CD4-positive, CD25-positive, alpha-beta regulatory T cell (primary cell): ENCODE results near the gene YWHAG. TPM values are rescaled to one million over a fixed set of nuclear protein-coding genes. Genes with fewer than 3 reads are reported as not detected.
"Not testable (repeated sequence)": the region's sequence is repeated elsewhere in the genome, so short reads cannot be mapped to it uniquely, and the experiment has no call there.

Experiments
- ATAC-seq, 2 donors: fragments of 150-1000 bp; cut with Tn5 transposase; one replicate each; pipeline ENCODE4 v1.10.0; 2021; ENCODE audit warnings: low read depth in 2 of 2, moderate number of reproducible peaks in 2 of 2, moderate library complexity in 1 of 2
- DNase-seq, 3 donors: peaks; one replicate each; pipeline versions ENCODE4 v3.0.0 to v3.0.0-alpha.2; 2012 to 2022; ENCODE audit warnings: mixed read lengths in 1 of 3
- H3K27ac ChIP-seq: one replicate; pipeline ENCODE4 v1.7.0; 2013; ENCODE audit warnings: mild to moderate bottlenecking, low read length; ENCODE audit not compliant: insufficient read depth, poor library complexity, severe bottlenecking
- H3K27me3 ChIP-seq: one replicate; pipeline ENCODE4 v1.7.0; 2013; ENCODE audit warnings: low read length; ENCODE audit not compliant: control insufficient read depth, insufficient read depth
- H3K36me3 ChIP-seq: one replicate; pipeline ENCODE4 v1.7.0; 2013; ENCODE audit warnings: mild to moderate bottlenecking, low read length, moderate library complexity; ENCODE audit not compliant: control insufficient read depth, insufficient read depth
- H3K4me1 ChIP-seq: 2 replicates; pipeline ENCODE4 v1.7.0; 2013; ENCODE audit warnings: mild to moderate bottlenecking, low read length; ENCODE audit not compliant: insufficient read depth, control insufficient read depth, poor library complexity, severe bottlenecking
- H3K4me3 ChIP-seq: one replicate; pipeline ENCODE4 v1.7.0; 2013; ENCODE audit warnings: low read depth, mild to moderate bottlenecking, low read length, moderate library complexity
- H3K9me3 ChIP-seq, 2 experiments: 1 replicate in 1 of 2; 2 replicates in 1 of 2; pipeline ENCODE4 v1.7.0; 2013; ENCODE audit warnings: low read length in 2 of 2, mild to moderate bottlenecking in 1 of 2, moderate library complexity in 1 of 2; ENCODE audit not compliant: control insufficient read depth in 2 of 2
- H3K27ac Mint-ChIP-seq, 3 donors: one replicate each; pipeline ENCODE4 v1.8.0; 2020 to 2022; ENCODE audit warnings: mild to moderate bottlenecking in 3 of 3, mixed read lengths in 3 of 3, moderate library complexity in 2 of 3
- H3K27me3 Mint-ChIP-seq: one replicate; pipeline ENCODE4 v1.8.0; 2022; ENCODE audit warnings: mild to moderate bottlenecking, mixed read lengths
- H3K36me3 Mint-ChIP-seq: one replicate; pipeline ENCODE4 v1.8.0; 2020; ENCODE audit warnings: mixed read lengths
- H3K4me1 Mint-ChIP-seq, 4 donors: one replicate each; pipeline ENCODE4 v1.8.0; 2020 to 2022; ENCODE audit warnings: mixed read lengths in 4 of 4, mild to moderate bottlenecking in 1 of 4
- H3K4me3 Mint-ChIP-seq, 4 donors: one replicate each; pipeline ENCODE4 v1.8.0; 2020 to 2022; ENCODE audit warnings: mild to moderate bottlenecking in 4 of 4, mixed read lengths in 4 of 4, moderate library complexity in 3 of 4
- H3K9me3 Mint-ChIP-seq, 7 donors: one replicate each; pipeline ENCODE4 v1.8.0; 2020 to 2022; ENCODE audit warnings: mixed read lengths in 7 of 7, mild to moderate bottlenecking in 3 of 7, moderate library complexity in 2 of 7
- polyA plus RNA-seq, 4 donors: library from polyadenylated mRNA; unstranded; fragments of 300-500 nt; fragmentation: Illumina TruSeq; gene quantifications; one replicate each; pipeline ENCODE4 v1.2.3, GENCODE V29; 2021
- total RNA-seq: library from RNA; stranded (reverse); gene quantifications from one replicate; pipeline ENCODE4 v1.2.3, GENCODE V29; 2022

YWHAG gene
- total and polyA plus RNA-seq, 5 donors from 2014 or later = 1.7 to 36.6 (median 2.2) TPM

GRCh38 chr7:76397409-76398183 lies 38.8 kb upstream of the YWHAG start:
- Histone ChIP-seq H3K9me3 (no peaks in the 10 kb centered on the region), H3K27me3 (no peaks in the 10 kb centered on the region), H3K4me3 (peak overlapping the region; percentile 52), H3K36me3 (no peaks in the 10 kb centered on the region), H3K4me1 (peaks cover 24% of the 10 kb centered on the region), H3K27ac (no peak overlapping the region)
- H3K27me3 Mint-ChIP-seq = peaks cover 6% of the 10 kb centered on the region
- H3K9me3 Mint-ChIP-seq = no peaks in the 10 kb centered on the region
- H3K4me1 Mint-ChIP-seq = peaks cover 2 to 23% (median 7%) of the 10 kb centered on the region in 4 donors
- ATAC-seq = peak; percentile 40 to 44
- H3K27ac Mint-ChIP-seq = peak overlapping the region in 1 of 3 donors; percentile 65
- peak; percentile 69 to 83 (median 71) for DNase-seq
- H3K4me3 Mint-ChIP-seq = peak overlapping the region; percentile 74 to 86 (median 78)
- H3K36me3 Mint-ChIP-seq = no peaks in the 10 kb centered on the region

DNA sequence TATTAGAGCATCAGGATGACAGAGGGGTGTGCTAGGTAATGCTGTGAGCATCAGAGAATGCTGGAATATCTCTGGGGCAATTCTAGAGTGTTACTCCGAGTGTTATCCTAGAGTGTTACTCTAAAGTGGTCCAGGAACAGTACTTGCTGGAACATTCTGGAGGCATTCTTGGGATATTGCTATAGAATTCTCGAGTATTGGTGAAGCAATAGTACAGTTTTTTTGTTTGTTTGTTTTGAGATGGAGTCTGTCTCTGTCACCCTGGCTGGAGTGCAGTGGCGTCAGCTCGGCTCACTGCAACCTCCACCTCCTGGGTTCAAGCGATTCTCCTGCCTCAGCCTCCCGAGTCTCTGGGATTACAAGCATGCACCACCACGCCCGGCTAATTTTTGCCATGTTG lies 38.1 kb upstream of the YWHAG start:
- no peak for ATAC-seq
- Histone ChIP-seq H3K9me3 (no peaks in the 10 kb centered on the region), H3K27me3 (no peaks in the 10 kb centered on the region), H3K4me1 (peaks cover 26% of the 10 kb centered on the region), H3K36me3 (no peaks in the 10 kb centered on the region), H3K4me3 (peak overlapping the region; percentile 52), H3K27ac (no peak overlapping the region)
- no peaks in the 10 kb centered on the region for H3K9me3 Mint-ChIP-seq
- H3K36me3 Mint-ChIP-seq = no peaks in the 10 kb centered on the region
- no peak overlapping the region for H3K27ac Mint-ChIP-seq
- peak overlapping the region in 3 of 4 donors; percentile 35 to 82 (median 73) for H3K4me3 Mint-ChIP-seq
- H3K4me1 Mint-ChIP-seq = peaks cover 2 to 30% (median 9%) of the 10 kb centered on the region in 4 donors
- peaks cover 6% of the 10 kb centered on the region for H3K27me3 Mint-ChIP-seq
- no peak for DNase-seq

DNA sequence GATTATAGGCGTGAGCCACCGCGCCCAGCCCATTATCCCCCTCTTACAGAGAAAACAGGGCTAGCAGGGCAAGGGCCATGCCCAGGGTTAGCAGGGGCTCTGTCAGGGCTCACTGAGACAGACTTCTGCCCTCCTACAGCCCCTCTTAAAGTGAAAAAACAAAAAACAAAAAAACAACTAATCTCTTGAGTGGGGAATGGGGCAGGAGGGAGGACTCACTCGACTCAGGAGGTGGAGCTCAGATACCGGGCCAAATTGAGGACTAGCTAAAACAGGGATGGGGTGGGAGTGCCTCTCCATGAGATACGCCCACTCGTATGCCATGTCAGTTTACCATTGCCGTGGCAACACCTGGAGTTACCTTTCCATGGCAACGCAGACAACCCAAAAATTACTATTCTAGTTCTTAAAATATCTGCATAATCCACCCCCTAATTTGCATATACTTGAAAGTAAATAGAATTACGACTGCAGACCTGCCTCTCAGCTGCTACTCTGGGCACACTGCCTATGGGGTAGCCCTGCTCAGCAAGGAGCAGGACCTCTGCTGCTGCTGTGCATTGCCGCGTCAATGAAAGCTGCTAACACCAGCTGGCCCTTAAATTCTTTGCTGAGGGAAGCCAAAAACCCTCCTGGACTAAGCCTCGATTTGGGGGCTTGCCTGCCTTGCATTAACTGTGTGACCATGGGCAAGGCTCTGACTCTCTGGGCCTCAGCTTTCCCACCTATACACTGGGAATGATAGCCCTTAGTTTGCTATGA lies 37.4 kb upstream of the YWHAG start:
- no peak overlapping the region for H3K4me3 ChIP-seq
- H3K36me3 Mint-ChIP-seq = no peaks in the 10 kb centered on the region
- DNase-seq = no peak
- no peaks in the 10 kb centered on the region for H3K9me3 ChIP-seq
- peaks cover 2 to 30% (median 9%) of the 10 kb centered on the region in 4 donors for H3K4me1 Mint-ChIP-seq
- no peaks in the 10 kb centered on the region for H3K27me3 ChIP-seq
- no peaks in the 10 kb centered on the region for H3K36me3 ChIP-seq
- peak overlapping the region in 3 of 4 donors; percentile 22 to 52 (median 35) for H3K4me3 Mint-ChIP-seq
- no peaks in the 10 kb centered on the region for H3K9me3 Mint-ChIP-seq
- H3K27ac ChIP-seq = no peak overlapping the region
- H3K27me3 Mint-ChIP-seq = peaks cover 8% of the 10 kb centered on the region
- H3K27ac Mint-ChIP-seq = no peak overlapping the region
- peaks cover 26% of the 10 kb centered on the region for H3K4me1 ChIP-seq
- no peak for ATAC-seq

DNA sequence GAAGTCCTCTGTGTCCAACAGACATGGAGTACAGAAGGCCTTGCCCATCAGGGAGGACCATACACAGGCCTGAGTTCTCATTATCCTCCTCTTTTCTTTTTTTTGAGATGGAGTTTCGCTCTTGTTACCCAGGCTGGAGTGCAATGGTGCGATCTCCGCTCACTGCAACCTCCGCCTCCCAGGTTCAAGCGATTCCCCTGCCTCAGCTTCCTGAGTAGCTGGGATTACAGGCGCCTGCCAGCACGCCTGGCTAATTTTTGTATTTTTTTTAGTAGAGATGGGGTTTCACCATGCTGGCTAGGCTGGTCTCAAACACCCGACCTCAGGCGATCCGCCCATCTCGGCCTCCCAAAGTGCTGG lies 36.8 kb upstream of the YWHAG start:
- not testable (repeated sequence) for H3K9me3 ChIP-seq, H3K27me3 ChIP-seq, H3K4me3 ChIP-seq, DNase-seq, H3K27ac Mint-ChIP-seq, H3K36me3 Mint-ChIP-seq, H3K9me3 Mint-ChIP-seq, H3K36me3 ChIP-seq, ATAC-seq, H3K27me3 Mint-ChIP-seq, H3K27ac ChIP-seq
- H3K4me1 ChIP-seq = peaks cover 26% of the 10 kb centered on the region
- Mint-ChIP-seq H3K4me1 (peaks cover 2 to 30% (median 9%) of the 10 kb centered on the region in 4 donors), H3K4me3 (peak overlapping the region in 2 of 4 donors; percentile 35 to 52)

DNA sequence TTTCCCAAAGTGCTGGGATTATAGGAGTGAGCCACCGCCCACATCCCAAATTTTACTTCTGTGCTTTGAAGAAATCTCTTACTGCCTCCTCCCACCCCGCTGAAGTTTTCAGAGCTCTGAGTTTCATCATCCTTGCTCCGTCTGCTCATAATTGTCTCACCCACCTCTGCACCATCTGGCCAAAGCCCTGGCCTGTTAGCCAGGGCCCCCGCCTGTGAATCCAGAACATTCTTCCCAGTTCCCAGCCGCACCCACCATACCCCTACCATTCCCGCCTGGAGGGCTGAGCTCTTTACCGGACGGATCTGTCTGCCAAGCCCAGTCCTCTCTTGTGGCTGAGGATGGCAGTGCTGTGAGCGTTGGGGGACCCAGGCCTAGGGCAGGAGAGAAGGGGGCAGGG lies 36.2 kb upstream of the YWHAG start:
- H3K4me1 ChIP-seq = peaks cover 26% of the 10 kb centered on the region
- Mint-ChIP-seq H3K9me3 (no peaks in the 10 kb centered on the region), H3K27ac (no peak overlapping the region), H3K4me1 (peaks cover 2 to 30% (median 9%) of the 10 kb centered on the region in 4 donors), H3K27me3 (peaks cover 10% of the 10 kb centered on the region), H3K4me3 (peak overlapping the region in 3 of 4 donors; percentile 46 to 80 (median 53)), H3K36me3 (no peaks in the 10 kb centered on the region)
- H3K4me3 ChIP-seq = no peak overlapping the region
- no peaks in the 10 kb centered on the region for H3K36me3 ChIP-seq
- H3K9me3 ChIP-seq = no peaks in the 10 kb centered on the region
- no peaks in the 10 kb centered on the region for H3K27me3 ChIP-seq
- ATAC-seq = no peak
- DNase-seq = no peak
- no peak overlapping the region for H3K27ac ChIP-seq

GRCh38 chr7:76393116-76394031 lies 34.6 kb upstream of the YWHAG start:
- Mint-ChIP-seq H3K4me3 (peak overlapping the region; percentile 83 to 96 (median 90)), H3K9me3 (no peaks in the 10 kb centered on the region)

DNA sequence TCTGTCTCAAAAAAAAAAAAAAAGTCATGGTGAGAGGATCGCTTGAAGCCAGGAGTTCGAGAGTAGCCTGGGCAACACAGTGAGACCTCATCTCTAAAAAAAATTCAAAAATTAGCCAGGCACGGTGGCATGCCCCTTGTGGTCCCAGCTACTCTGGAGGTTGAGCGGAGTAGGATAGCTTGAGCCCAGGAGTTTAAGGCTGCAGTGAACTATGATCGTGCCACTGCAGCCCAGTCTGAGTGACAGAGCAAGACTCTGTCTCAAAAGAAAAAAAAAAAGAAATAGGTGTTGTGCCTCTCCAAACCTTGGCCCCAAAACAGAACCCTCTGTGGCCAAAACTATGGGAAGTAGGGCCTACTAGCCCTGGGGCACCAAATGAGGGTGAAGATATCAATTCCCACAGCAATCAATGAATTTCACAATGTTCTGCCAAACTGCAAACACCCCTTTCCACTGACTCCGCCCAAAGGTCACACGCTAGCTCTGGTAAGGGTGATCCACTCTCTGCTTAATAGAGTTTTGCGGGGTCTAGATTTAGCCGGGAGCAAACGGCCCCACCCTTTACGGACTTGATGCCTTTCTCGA lies 33.8 kb upstream of the YWHAG start:
- peak; percentile 1 to 42 for ATAC-seq
- H3K4me3 ChIP-seq = peak overlapping the region; percentile 77
- peak overlapping the region; percentile 85 to 93 (median 92) for H3K27ac Mint-ChIP-seq
- peaks cover 4% of the 10 kb centered on the region for H3K27me3 Mint-ChIP-seq
- H3K27me3 ChIP-seq = no peaks in the 10 kb centered on the region
- no peaks in the 10 kb centered on the region for H3K9me3 ChIP-seq
- no peaks in the 10 kb centered on the region for H3K36me3 Mint-ChIP-seq
- H3K4me1 Mint-ChIP-seq = peaks cover 0 to 23% (median 3%) of the 10 kb centered on the region in 4 donors
- no peak for DNase-seq
- H3K36me3 ChIP-seq = no peaks in the 10 kb centered on the region
- H3K4me1 ChIP-seq = peaks cover 22% of the 10 kb centered on the region
- peak overlapping the region; percentile 67 for H3K27ac ChIP-seq
- peak overlapping the region; percentile 83 to 96 (median 90) for H3K4me3 Mint-ChIP-seq
- H3K9me3 Mint-ChIP-seq = no peaks in the 10 kb centered on the region

More at GRCh38 chr7:76393116-76394031, 34.6 kb upstream of the YWHAG start:
- no peaks in the 10 kb centered on the region for H3K36me3 Mint-ChIP-seq
- peaks cover 2 to 27% (median 9%) of the 10 kb centered on the region in 4 donors for H3K4me1 Mint-ChIP-seq
- Histone ChIP-seq H3K4me3 (peak overlapping the region; percentile 77), H3K27me3 (no peaks in the 10 kb centered on the region), H3K36me3 (no peaks in the 10 kb centered on the region), H3K4me1 (peaks cover 26% of the 10 kb centered on the region), H3K27ac (peak overlapping the region; percentile 67), H3K9me3 (no peaks in the 10 kb centered on the region)
- peak overlapping the region; percentile 85 to 93 (median 92) for H3K27ac Mint-ChIP-seq
- ATAC-seq = peak; percentile 79 to 84
- DNase-seq = peak; percentile 88 to 91 (median 89)
- H3K27me3 Mint-ChIP-seq = peaks cover 10% of the 10 kb centered on the region
